Fibroblast of villous mesenchyme (primary cell): ENCODE results near the gene PPP2R2D. TPM values are rescaled to one million over a fixed set of nuclear protein-coding genes. Genes with fewer than 3 reads are reported as not detected.

Source experiments
- DNase-seq: peaks from one replicate; pipeline ENCODE4 v3.0.0-alpha.2; 2010; ENCODE audit warnings: low read depth
- H3K4me3 ChIP-seq: 2 replicates; pipeline ENCODE4 v1.5.1; 2011; ENCODE audit warnings: low read depth, mild to moderate bottlenecking, low read length
- CTCF ChIP-seq: IDR thresholded peaks from 2 replicates; pipeline ENCODE4 v1.5.1; 2012; ENCODE audit warnings: low read depth, mild to moderate bottlenecking, low read length; ENCODE audit not compliant: insufficient read depth
- total RNA-seq: library from RNA; depleted of rRNA; stranded (reverse); fragments of >200 nt; gene quantifications from 2 replicates; pipeline ENCODE4 v1.2.3, GENCODE V29; 2012

Gene PPP2R2D
- total RNA-seq, 1 donor = 30.7 TPM

- DNase-seq = no peak
- no peak overlapping the region for H3K4me3 ChIP-seq
- TF ChIP-seq CTCF = no peak
Measured at GRCh38 chr10:131905603-131906268, 4.9 kb downstream of the PPP2R2D start.

- H3K4me3 ChIP-seq = no peak overlapping the region
- TF ChIP-seq CTCF = no peak
Measured at GRCh38 chr10:131906269-131906639, 5.4 kb downstream of the PPP2R2D start.

GRCh38 chr10:131907679-131908078 is 6.9 kb downstream of the PPP2R2D start:
- no peak overlapping the region for H3K4me3 ChIP-seq
- no peak for TF ChIP-seq CTCF
- peak; percentile 74 for DNase-seq

More at GRCh38 chr10:131906269-131906639, 5.4 kb downstream of the PPP2R2D start:
- no peak for DNase-seq

DNA sequence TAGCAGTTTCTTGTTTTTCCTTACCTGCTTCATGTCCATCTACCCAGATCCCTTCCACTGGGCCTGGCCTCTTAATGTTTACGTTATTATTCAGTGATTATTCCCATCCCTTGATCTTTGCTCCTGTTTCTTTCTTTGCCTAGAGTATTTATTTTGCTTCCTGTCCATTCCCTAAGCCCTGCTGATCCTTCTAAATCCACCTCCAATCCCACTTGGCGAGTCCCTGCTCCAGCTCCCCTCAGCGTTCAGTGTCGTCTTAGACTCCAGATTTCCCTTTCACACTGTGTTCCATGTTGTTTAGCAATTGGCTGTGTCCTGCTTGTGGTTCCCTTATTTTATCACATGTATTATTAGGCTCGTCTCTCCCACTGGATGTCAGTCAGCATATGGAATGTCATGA is 7.3 kb downstream of the PPP2R2D start:
- no peak for TF ChIP-seq CTCF
- H3K4me3 ChIP-seq = no peak overlapping the region
- DNase-seq = peak; percentile 72

GRCh38 chr10:131909014-131909808 is 8.4 kb downstream of the PPP2R2D start:
- TF ChIP-seq CTCF = no peak
- no peak for DNase-seq
- no peak overlapping the region for H3K4me3 ChIP-seq

GRCh38 chr10:131909929-131910328 is 9.1 kb downstream of the PPP2R2D start:
- no peak overlapping the region for H3K4me3 ChIP-seq
- DNase-seq = peak; percentile 26
- TF ChIP-seq CTCF = no peak
